ENCODE results near the gene COL25A1.
"Not testable (repeated sequence)": the region's sequence is repeated elsewhere in the genome, so short reads cannot be mapped to it uniquely, and the experiment has no call there.

The COL25A1 gene

GRCh38 chr4:109119852-109120251 lies 182.6 kb downstream of the COL25A1 start:
- no peak for DNase-seq

GRCh38 chr4:109118635-109119034 lies 183.8 kb downstream of the COL25A1 start:
- DNase-seq: no peak

- DNase-seq: no peak
Measured at GRCh38 chr4:109114501-109114900, 188.0 kb downstream of the COL25A1 start.

GRCh38 chr4:109113521-109113920 lies 188.9 kb downstream of the COL25A1 start:
- no peak for DNase-seq

GRCh38 chr4:109111031-109111430 lies 191.4 kb downstream of the COL25A1 start:
- no peak for DNase-seq

- not testable (repeated sequence) for DNase-seq
Measured at GRCh38 chr4:109108215-109108614, 194.2 kb downstream of the COL25A1 start.

- DNase-seq: no peak
Measured at GRCh38 chr4:109094056-109094455, 208.4 kb downstream of the COL25A1 start.

- DNase-seq: no peak
Measured at GRCh38 chr4:109091727-109092409, 210.6 kb downstream of the COL25A1 start.

GRCh38 chr4:109083911-109084310 lies 218.5 kb downstream of the COL25A1 start:
- DNase-seq: no peak

- no peak for DNase-seq
Measured at GRCh38 chr4:109079731-109080130, 222.7 kb downstream of the COL25A1 start.

GRCh38 chr4:109079201-109079600 lies 223.3 kb downstream of the COL25A1 start:
- no peak for DNase-seq

GRCh38 chr4:109078724-109079123 lies 223.7 kb downstream of the COL25A1 start:
- DNase-seq: no peak

- no peak for DNase-seq
Measured at GRCh38 chr4:109077505-109077904, 225.0 kb downstream of the COL25A1 start.

GRCh38 chr4:109076709-109077108 lies 225.7 kb downstream of the COL25A1 start:
- not testable (repeated sequence) for DNase-seq

GRCh38 chr4:109075621-109076020 lies 226.8 kb downstream of the COL25A1 start:
- no peak for DNase-seq

- no peak for DNase-seq
Measured at GRCh38 chr4:109072595-109072994, 229.9 kb downstream of the COL25A1 start.

GRCh38 chr4:109070677-109071076 lies 231.8 kb downstream of the COL25A1 start:
- DNase-seq: not testable (repeated sequence)

- DNase-seq: no peak
Measured at GRCh38 chr4:109067508-109068235, 234.8 kb downstream of the COL25A1 start.

- DNase-seq: no peak
Measured at GRCh38 chr4:109065006-109065405, 237.5 kb downstream of the COL25A1 start.

GRCh38 chr4:109053257-109053656 lies 249.2 kb downstream of the COL25A1 start:
- no peak for DNase-seq

GRCh38 chr4:109052821-109053220 lies 249.6 kb downstream of the COL25A1 start:
- DNase-seq: no peak

- DNase-seq: no peak
Measured at GRCh38 chr4:109051054-109051453, 251.4 kb downstream of the COL25A1 start.

GRCh38 chr4:109049926-109050325 lies 252.5 kb downstream of the COL25A1 start:
- no peak for DNase-seq

GRCh38 chr4:109046471-109047201 lies 255.8 kb downstream of the COL25A1 start:
- no peak for DNase-seq
